Right atrium auricular region (tissue), 2 donors: ENCODE measurements around the gene PLCL2. TPM values are rescaled to one million over a fixed set of nuclear protein-coding genes. Genes with fewer than 3 reads are reported as not detected.

ENCODE experiments used
- DNase-seq: peaks from one replicate; pipeline ENCODE4 v3.0.0-alpha.2; 2019; ENCODE audit warnings: low spot score
- H3K27ac ChIP-seq, 2 donors: fragments of 200-600 bp; sonication (generic); 1 replicate in 1 of 2; 2 replicates in 1 of 2; pipeline ENCODE4 v1.5.1; 2016 to 2019
- H3K27me3 ChIP-seq, 2 donors: fragments of 200-600 bp; sonication (generic); one replicate each; pipeline versions ENCODE4 v1.5.1 to v1.6.0; 2017 to 2019
- H3K36me3 ChIP-seq: fragments of 200-600 bp; sonication (generic); one replicate; pipeline ENCODE4 v1.5.1; 2016
- H3K4me1 ChIP-seq, 2 donors: fragments of 200-600 bp; sonication (generic); one replicate each; pipeline versions ENCODE4 v1.5.1 to v1.6.0; 2017 to 2019
- H3K4me3 ChIP-seq, 2 donors: fragments of 200-600 bp; sonication (generic); 1 replicate in 1 of 2; 2 replicates in 1 of 2; pipeline ENCODE4 v1.5.1; 2017 to 2019; ENCODE audit warnings: mild to moderate bottlenecking in 1 of 2, moderate library complexity in 1 of 2
- H3K9me3 ChIP-seq, 2 donors: fragments of 200-600 bp; sonication (generic); one replicate each; pipeline ENCODE4 v1.5.1; 2019
- CTCF ChIP-seq, 2 donors: fragments of 200-600 bp; sonication (generic); IDR thresholded peaks; one replicate each; pipeline ENCODE4 v1.5.1; 2019; ENCODE audit warnings: antibody characterized with exemption in 2 of 2
- total RNA-seq, 2 donors: library from RNA; depleted of rRNA; stranded (reverse); fragments of >200 nt; gene quantifications; one replicate each; pipeline ENCODE4 v1.1.0, GENCODE V29; 2016

PLCL2 gene
- total RNA-seq, 2 donors from 2014 or later: 32.4 to 35.2 TPM

GRCh38 chr3:17025594-17026139, 140.9 kb downstream of the PLCL2 start:
- Histone ChIP-seq H3K36me3 (no peaks in the 10 kb centered on the region), H3K9me3 (no peaks in the 10 kb centered on the region), H3K4me1 (peaks cover 0 to 6% of the 10 kb centered on the region in 2 donors), H3K4me3 (no peak overlapping the region), H3K27me3 (no peaks in the 10 kb centered on the region), H3K27ac (peak overlapping the region in 1 of 2 donors; percentile 10)
- TF ChIP-seq CTCF (IDR thresholded peaks at IDR 0.05): no peak
- no peak for DNase-seq

GRCh38 chr3:17027318-17027717, 142.6 kb downstream of the PLCL2 start:
- Histone ChIP-seq H3K36me3 (no peaks in the 10 kb centered on the region), H3K9me3 (no peaks in the 10 kb centered on the region), H3K27me3 (no peaks in the 10 kb centered on the region), H3K4me3 (no peak overlapping the region), H3K4me1 (peaks cover 0 to 7% of the 10 kb centered on the region in 2 donors), H3K27ac (no peak overlapping the region)
- TF ChIP-seq CTCF (IDR thresholded peaks at IDR 0.05): no peak
- DNase-seq: no peak

- Histone ChIP-seq H3K9me3 (no peaks in the 10 kb centered on the region), H3K27me3 (no peaks in the 10 kb centered on the region), H3K4me1 (peaks cover 0 to 7% of the 10 kb centered on the region in 2 donors), H3K36me3 (no peaks in the 10 kb centered on the region), H3K4me3 (no peak overlapping the region), H3K27ac (no peak overlapping the region)
- DNase-seq: no peak
- TF ChIP-seq CTCF (IDR thresholded peaks at IDR 0.05): no peak
Observed at GRCh38 chr3:17028363-17028762, 143.6 kb downstream of the PLCL2 start.

- no peaks in the 10 kb centered on the region for H3K36me3 ChIP-seq
- H3K27ac ChIP-seq: no peak overlapping the region
- peaks cover 0 to 6% of the 10 kb centered on the region in 2 donors for H3K4me1 ChIP-seq
- H3K27me3 ChIP-seq: no peaks in the 10 kb centered on the region
- no peaks in the 10 kb centered on the region for H3K9me3 ChIP-seq
- no peak overlapping the region for H3K4me3 ChIP-seq
- no peak for DNase-seq
- TF ChIP-seq CTCF (IDR thresholded peaks at IDR 0.05): no peak
Observed at GRCh38 chr3:17030438-17030837, 145.7 kb downstream of the PLCL2 start.

GRCh38 chr3:17030956-17031652, 146.3 kb downstream of the PLCL2 start:
- peaks cover 0 to 4% of the 10 kb centered on the region in 2 donors for H3K4me1 ChIP-seq
- no peak overlapping the region for H3K4me3 ChIP-seq
- no peaks in the 10 kb centered on the region for H3K36me3 ChIP-seq
- H3K27me3 ChIP-seq: no peaks in the 10 kb centered on the region
- no peak for TF ChIP-seq CTCF (IDR thresholded peaks at IDR 0.05)
- H3K9me3 ChIP-seq: no peaks in the 10 kb centered on the region
- H3K27ac ChIP-seq: no peak overlapping the region
- no peak for DNase-seq
